Activated T-cell treated with anti-CD3 and anti-CD28 coated beads, Interleukin-2, amount 50 U/mL, for 4 hours (primary cell): Measurements from ENCODE around the gene ZCCHC24. TPM values are rescaled to one million over a fixed set of nuclear protein-coding genes. Genes with fewer than 3 reads are reported as not detected.

Experiments used
- ATAC-seq, 2 donors: fragments of 200-7000 bp; cut with Tn5 transposase; one replicate each; pipeline ENCODE4 v1.10.0; 2021
- DNase-seq: peaks from one replicate; pipeline ENCODE4 v3.0.0-alpha.2; 2020
- H3K27me3 Mint-ChIP-seq: one replicate; pipeline ENCODE4 v1.8.0; 2021; ENCODE audit warnings: low read depth, mixed read lengths
- H3K36me3 Mint-ChIP-seq: one replicate; pipeline ENCODE4 v1.8.0; 2022; ENCODE audit warnings: mixed read lengths; ENCODE audit not compliant: insufficient read depth
- H3K4me1 Mint-ChIP-seq: one replicate; pipeline ENCODE4 v1.8.0; 2021; ENCODE audit warnings: low read depth, mixed read lengths
- H3K4me3 Mint-ChIP-seq: one replicate; pipeline ENCODE4 v1.8.0; 2021; ENCODE audit warnings: mild to moderate bottlenecking, moderate library complexity, mixed read lengths
- H3K9me3 Mint-ChIP-seq: one replicate; pipeline ENCODE4 v1.8.0; 2021; ENCODE audit warnings: mixed read lengths
- total RNA-seq, 3 donors: library from RNA; stranded (reverse); gene quantifications; one replicate each; pipeline ENCODE4 v1.2.1, GENCODE V29; 2021

Gene ZCCHC24
- total RNA-seq, 3 donors from 2014 or later = 0.26 to 0.92 (median 0.63) TPM

DNA sequence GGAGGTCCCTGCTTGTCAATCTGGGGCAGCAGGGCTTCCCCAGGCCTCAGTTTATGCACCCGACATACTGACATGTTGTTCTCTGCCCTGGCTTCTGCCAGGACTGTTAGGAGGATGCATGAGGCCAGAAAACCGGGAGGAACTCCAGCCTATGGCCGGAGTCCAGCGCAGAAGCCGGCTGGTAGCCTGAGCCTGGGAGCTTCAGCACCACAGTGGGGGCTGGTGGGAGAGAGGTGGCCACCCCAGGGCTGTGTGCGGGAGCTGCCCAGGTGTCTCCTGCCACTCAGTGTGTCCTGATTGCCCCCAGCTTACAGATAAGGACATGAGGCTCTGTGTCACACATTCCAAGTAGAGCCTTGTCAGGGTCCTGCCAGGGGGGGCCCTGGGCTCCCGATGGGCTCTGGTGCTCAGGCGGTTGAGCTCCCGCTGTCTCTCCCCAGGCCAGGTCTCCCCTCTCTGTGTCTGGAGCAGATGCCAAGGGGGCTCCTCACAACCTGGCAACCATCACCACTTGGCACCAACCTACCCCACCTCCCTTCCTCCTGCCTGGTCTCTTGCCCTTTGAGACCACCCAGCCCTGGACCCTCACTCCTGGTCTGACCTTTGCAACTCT, 65.8 kb downstream of the ZCCHC24 start:
- Mint-ChIP-seq H3K36me3 (no peaks in the 10 kb centered on the region), H3K27me3 (no peaks in the 10 kb centered on the region), H3K9me3 (no peaks in the 10 kb centered on the region), H3K4me3 (no peak overlapping the region), H3K4me1 (peaks cover 2% of the 10 kb centered on the region)
- DNase-seq = no peak
- no peak for ATAC-seq

DNA sequence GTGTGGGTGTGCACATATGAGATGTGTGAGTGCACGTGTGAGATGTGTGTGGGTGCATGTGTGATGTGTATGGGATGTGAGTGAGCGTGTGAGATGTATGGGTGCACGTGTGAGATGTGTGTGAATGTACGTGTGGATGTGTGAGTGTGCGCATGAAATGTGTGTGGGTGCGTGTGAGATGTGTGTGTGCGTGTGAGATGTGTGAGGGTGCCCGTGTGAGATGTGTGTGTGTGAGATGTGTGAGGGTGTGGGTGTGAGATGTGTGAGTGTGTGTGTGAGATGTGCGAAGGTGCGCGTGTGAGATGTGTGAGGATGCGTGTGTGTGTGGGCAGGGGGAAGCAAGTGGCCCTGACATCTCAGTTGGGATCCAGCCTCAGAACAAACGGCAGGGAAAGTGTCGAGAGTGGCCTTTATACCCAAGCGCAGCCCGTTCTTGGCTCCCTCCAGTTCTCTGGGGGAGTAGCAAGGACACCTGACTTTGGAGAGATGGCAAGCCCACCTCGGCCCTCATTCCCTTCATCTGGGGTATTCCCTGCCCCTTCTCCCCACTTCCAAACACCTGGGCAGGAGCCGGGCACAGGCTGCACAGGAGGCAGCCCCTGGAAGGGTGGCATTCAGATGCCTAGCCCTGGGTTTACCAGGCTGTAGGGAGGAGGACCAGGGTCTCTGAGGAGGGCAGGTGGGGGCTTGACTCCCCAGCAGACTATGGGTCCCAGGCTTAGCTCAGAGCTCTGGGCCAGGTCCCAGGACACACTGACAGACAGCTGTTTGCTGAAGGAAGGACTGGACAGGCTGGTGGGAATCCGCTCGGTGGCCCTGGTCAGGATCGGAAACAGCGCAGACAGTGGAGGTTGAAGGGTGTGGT, 66.5 kb downstream of the ZCCHC24 start:
- Mint-ChIP-seq H3K9me3 (no peaks in the 10 kb centered on the region), H3K4me1 (peaks cover 3% of the 10 kb centered on the region), H3K36me3 (no peaks in the 10 kb centered on the region), H3K27me3 (no peaks in the 10 kb centered on the region), H3K4me3 (no peak overlapping the region)
- DNase-seq (no peak), ATAC-seq (no peak)

GRCh38 chr10:79378383-79378646, 67.1 kb downstream of the ZCCHC24 start:
- no peak for DNase-seq
- Mint-ChIP-seq H3K9me3 (no peaks in the 10 kb centered on the region), H3K27me3 (no peaks in the 10 kb centered on the region), H3K36me3 (no peaks in the 10 kb centered on the region), H3K4me1 (peaks cover 3% of the 10 kb centered on the region), H3K4me3 (no peak overlapping the region)
- no peak for ATAC-seq

DNA sequence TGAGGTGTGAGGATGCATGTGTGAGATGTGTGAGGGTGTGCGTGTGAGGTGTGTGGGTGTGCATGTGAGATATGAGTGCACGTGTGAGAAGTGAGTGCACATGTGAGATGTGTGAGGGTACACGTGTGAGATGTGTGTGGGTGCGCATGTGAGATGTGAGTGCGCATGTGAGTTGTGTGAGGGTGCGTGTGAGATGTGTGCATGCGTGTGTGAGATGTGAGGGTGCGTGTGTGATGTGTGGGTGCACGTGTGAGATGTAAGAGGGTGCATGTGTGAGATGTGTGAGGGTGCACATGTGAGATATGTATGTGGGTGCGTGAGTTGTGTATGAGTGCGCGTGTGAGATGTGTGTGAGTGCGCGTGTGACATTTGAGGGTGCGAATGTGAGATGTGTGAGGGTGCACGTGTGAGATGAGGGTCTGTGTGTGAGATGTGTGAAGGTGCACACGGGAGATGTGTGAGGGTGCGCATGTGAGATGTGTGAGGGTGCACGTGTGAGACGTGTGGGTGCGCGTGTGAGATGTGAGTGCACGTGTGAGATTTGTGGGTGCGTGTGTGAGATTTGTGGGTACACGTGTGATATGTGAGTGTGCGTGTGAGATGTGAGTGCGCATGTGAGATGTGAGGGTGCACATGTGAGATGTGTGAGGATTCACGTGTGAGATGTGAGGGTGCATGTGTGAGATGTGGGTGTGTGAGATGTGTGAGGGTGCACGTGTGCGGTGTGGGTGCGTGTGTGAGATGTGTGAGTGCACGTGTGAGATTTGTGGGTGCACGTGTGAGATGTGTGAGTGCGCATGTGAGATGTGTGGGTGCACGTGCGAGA, 67.7 kb downstream of the ZCCHC24 start:
- Mint-ChIP-seq H3K9me3 (no peaks in the 10 kb centered on the region), H3K36me3 (no peaks in the 10 kb centered on the region), H3K4me1 (peaks cover 3% of the 10 kb centered on the region), H3K4me3 (no peak overlapping the region), H3K27me3 (no peaks in the 10 kb centered on the region)
- DNase-seq (no peak), ATAC-seq (no peak)

GRCh38 chr10:79376751-79377556, 68.5 kb downstream of the ZCCHC24 start:
- no peaks in the 10 kb centered on the region for H3K27me3 Mint-ChIP-seq
- H3K4me1 Mint-ChIP-seq = peaks cover 3% of the 10 kb centered on the region
- no peaks in the 10 kb centered on the region for H3K9me3 Mint-ChIP-seq
- H3K4me3 Mint-ChIP-seq = no peak overlapping the region
- DNase-seq (no peak), ATAC-seq (no peak)
- H3K36me3 Mint-ChIP-seq = no peaks in the 10 kb centered on the region

- DNase-seq (no peak), ATAC-seq (no peak)
- peaks cover 5% of the 10 kb centered on the region for H3K9me3 Mint-ChIP-seq
- H3K27me3 Mint-ChIP-seq = no peaks in the 10 kb centered on the region
- H3K36me3 Mint-ChIP-seq = no peaks in the 10 kb centered on the region
- peaks cover 3% of the 10 kb centered on the region for H3K4me1 Mint-ChIP-seq
- no peak overlapping the region for H3K4me3 Mint-ChIP-seq
Measured at GRCh38 chr10:79376078-79376628, 69.3 kb downstream of the ZCCHC24 start.

DNA sequence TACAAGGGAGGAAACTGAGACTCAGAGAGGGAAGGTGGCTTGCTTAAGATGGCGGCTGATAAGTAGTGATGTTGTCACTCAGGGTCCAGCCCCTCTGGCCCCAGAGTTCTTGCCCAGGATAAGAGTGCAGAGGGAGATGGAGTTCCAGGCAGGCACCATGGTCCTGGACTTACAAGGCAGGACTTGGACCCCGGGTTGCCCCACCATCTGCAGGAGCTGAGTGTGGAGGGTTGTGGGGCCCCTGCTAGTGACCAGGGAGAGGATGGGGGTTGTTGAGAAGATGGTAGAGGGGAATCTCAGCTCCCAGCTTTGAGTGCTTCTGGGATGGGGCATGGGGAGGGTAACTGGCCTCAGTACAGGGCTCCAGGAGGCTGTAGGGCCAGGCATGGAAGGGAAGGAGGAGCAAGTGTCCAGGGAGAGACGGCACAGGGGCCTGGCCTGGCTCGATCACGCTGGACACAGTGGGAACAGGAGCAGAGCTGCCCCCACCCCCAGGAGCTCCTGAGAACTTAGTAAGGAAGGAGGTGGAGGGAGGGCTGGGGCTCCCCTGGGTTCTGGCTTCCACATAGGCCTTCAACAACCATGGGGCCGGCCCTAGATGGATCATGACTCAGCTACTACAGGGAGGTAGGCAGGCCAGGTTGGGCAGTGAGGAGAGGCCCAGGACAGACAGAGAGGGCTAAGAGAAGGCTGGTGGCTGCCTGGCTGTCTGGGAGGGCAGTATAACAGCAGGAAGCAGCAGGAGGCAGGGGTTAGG, 69.9 kb downstream of the ZCCHC24 start:
- no peak for ATAC-seq
- no peaks in the 10 kb centered on the region for H3K36me3 Mint-ChIP-seq
- no peaks in the 10 kb centered on the region for H3K27me3 Mint-ChIP-seq
- no peak for DNase-seq
- H3K9me3 Mint-ChIP-seq = peaks cover 5% of the 10 kb centered on the region
- H3K4me1 Mint-ChIP-seq = peaks cover 3% of the 10 kb centered on the region
- no peak overlapping the region for H3K4me3 Mint-ChIP-seq

GRCh38 chr10:79374312-79375191, 70.9 kb downstream of the ZCCHC24 start:
- Mint-ChIP-seq H3K4me3 (no peak overlapping the region), H3K36me3 (no peaks in the 10 kb centered on the region), H3K27me3 (no peaks in the 10 kb centered on the region), H3K4me1 (peaks cover 3% of the 10 kb centered on the region), H3K9me3 (peaks cover 5% of the 10 kb centered on the region)
- DNase-seq (peak; percentile 77), ATAC-seq (peak; percentile 65 to 79)

- Mint-ChIP-seq H3K9me3 (peaks cover 5% of the 10 kb centered on the region), H3K4me1 (peaks cover 3% of the 10 kb centered on the region), H3K27me3 (no peaks in the 10 kb centered on the region), H3K4me3 (no peak overlapping the region), H3K36me3 (no peaks in the 10 kb centered on the region)
- ATAC-seq (no peak), DNase-seq (no peak)
Measured at GRCh38 chr10:79372871-79373270, 72.6 kb downstream of the ZCCHC24 start.

- DNase-seq (no peak), ATAC-seq (no peak)
- Mint-ChIP-seq H3K9me3 (peaks cover 9% of the 10 kb centered on the region), H3K27me3 (no peaks in the 10 kb centered on the region), H3K4me3 (no peak overlapping the region), H3K36me3 (peaks cover 2% of the 10 kb centered on the region), H3K4me1 (no peaks in the 10 kb centered on the region)
Measured at GRCh38 chr10:79367426-79368189, 77.8 kb downstream of the ZCCHC24 start.

DNA sequence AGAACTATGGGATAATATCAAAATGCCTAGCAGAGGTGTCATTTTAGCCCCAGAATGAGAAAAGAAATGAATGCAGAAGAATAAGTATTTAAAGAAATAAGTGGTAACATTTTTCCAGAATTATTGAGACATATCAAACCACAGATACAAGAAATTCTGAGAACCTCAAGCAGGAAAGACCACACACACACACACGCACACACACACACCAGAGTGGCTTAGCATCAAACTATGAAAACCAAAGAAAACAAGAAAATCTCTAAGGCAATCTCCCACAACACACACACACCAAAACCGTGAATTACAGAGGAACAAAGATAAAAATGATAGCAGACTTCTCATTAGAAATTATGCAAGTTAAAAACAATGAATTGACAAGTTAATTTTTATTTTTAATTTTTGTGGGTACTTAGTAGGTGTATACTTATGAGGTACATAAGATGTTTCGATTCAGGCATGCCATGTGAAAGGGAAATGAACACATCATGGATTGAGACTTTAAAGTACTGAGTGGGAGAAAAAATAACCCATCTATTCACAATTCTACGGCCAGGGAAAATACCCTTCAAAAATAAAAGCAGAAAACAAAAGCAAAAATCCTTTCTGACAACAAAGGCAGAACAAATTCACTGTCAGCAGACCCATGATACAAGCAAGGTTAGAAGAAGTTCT, 83.6 kb downstream of the ZCCHC24 start:
- Mint-ChIP-seq H3K9me3 (peaks cover 5% of the 10 kb centered on the region), H3K36me3 (peaks cover 7% of the 10 kb centered on the region), H3K4me1 (peaks cover 16% of the 10 kb centered on the region), H3K4me3 (no peak overlapping the region), H3K27me3 (no peaks in the 10 kb centered on the region)
- ATAC-seq (peak in 1 of 2 donors; percentile 27), DNase-seq (no peak)
